Measurements from ENCODE around the gene PAM.

DNA sequence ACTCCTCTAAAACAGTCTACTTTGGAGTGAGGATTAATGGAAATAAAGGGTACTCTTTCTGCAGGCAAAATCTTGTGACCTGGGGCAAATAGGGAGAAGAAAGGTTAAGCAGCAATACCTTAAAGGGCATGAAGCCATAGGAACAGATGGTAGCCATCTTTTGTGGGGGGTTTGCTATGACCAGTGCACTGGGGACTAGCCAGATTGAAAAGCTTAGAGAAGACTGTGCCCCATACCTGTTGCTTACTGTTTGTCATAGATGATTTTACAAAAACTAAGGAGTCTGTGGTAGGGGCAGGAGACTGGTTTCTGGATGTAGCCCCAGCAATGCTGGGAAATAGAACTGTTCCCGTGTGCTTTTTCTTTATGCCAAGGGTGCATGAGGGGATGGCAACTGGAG lies 58.6 kb downstream of the PAM start:
- TF ChIP-seq SNAI2 (CRISPR knock-in tag; IDR thresholded peaks at IDR 0.05) (no peak), CSDC2 (CRISPR knock-in tag; IDR thresholded peaks at IDR 0.05) (no peak), ZFP3 (CRISPR knock-in tag; IDR thresholded peaks at IDR 0.05) (no peak), ZFP30 (CRISPR knock-in tag; IDR thresholded peaks at IDR 0.05) (no peak), ARNTL (CRISPR knock-in tag; IDR thresholded peaks at IDR 0.05; ENCODE audit: borderline replicate concordance, low read depth) (no peak), ISL1 (CRISPR knock-in tag; IDR thresholded peaks at IDR 0.05) (no peak), ZC3H10 (CRISPR knock-in tag; IDR thresholded peaks at IDR 0.05) (no peak)
- TF ChIP-seq, protein P1, sequence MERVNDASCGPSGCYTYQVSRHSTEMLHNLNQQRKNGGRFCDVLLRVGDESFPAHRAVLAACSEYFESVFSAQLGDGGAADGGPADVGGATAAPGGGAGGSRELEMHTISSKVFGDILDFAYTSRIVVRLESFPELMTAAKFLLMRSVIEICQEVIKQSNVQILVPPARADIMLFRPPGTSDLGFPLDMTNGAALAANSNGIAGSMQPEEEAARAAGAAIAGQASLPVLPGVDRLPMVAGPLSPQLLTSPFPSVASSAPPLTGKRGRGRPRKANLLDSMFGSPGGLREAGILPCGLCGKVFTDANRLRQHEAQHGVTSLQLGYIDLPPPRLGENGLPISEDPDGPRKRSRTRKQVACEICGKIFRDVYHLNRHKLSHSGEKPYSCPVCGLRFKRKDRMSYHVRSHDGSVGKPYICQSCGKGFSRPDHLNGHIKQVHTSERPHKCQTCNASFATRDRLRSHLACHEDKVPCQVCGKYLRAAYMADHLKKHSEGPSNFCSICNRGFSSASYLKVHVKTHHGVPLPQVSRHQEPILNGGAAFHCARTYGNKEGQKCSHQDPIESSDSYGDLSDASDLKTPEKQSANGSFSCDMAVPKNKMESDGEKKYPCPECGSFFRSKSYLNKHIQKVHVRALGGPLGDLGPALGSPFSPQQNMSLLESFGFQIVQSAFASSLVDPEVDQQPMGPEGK (CRISPR knock-in tag; IDR thresholded peaks at IDR 0.05; ENCODE audit: borderline replicate concordance), result no peak
- TF ChIP-seq, protein P2, sequence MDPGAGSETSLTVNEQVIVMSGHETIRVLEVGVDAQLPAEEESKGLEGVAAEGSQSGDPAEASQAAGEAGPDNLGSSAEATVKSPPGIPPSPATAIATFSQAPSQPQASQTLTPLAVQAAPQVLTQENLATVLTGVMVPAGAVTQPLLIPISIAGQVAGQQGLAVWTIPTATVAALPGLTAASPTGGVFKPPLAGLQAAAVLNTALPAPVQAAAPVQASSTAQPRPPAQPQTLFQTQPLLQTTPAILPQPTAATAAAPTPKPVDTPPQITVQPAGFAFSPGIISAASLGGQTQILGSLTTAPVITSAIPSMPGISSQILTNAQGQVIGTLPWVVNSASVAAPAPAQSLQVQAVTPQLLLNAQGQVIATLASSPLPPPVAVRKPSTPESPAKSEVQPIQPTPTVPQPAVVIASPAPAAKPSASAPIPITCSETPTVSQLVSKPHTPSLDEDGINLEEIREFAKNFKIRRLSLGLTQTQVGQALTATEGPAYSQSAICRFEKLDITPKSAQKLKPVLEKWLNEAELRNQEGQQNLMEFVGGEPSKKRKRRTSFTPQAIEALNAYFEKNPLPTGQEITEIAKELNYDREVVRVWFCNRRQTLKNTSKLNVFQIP (CRISPR knock-in tag; IDR thresholded peaks at IDR 0.05; ENCODE audit: borderline replicate concordance, low read depth), result no peak

Measured in SK-N-SH treated with all-trans-retinoic acid at 6 μM for 48 hours (cell line).